Left hindlimb (tissue), 1 donor: ENCODE data around the gene XIRP1.
"Not testable (repeated sequence)": the region's sequence is repeated elsewhere in the genome, so short reads cannot be mapped to it uniquely, and the experiment has no call there.

Experiments used
- DNase-seq: peaks from one replicate; pipeline ENCODE4 v3.0.0-alpha.2; 2018

The XIRP1 gene

GRCh38 chr3:39185959-39186691 is 6.3 kb downstream of the XIRP1 start:
- DNase-seq = no peak

- no peak for DNase-seq
Observed at GRCh38 chr3:39185326-39185958, 7.0 kb downstream of the XIRP1 start.

- DNase-seq = no peak
Observed at GRCh38 chr3:39184968-39185285, 7.5 kb downstream of the XIRP1 start.

GRCh38 chr3:39184081-39184967 is 8.1 kb downstream of the XIRP1 start:
- no peak for DNase-seq

DNA sequence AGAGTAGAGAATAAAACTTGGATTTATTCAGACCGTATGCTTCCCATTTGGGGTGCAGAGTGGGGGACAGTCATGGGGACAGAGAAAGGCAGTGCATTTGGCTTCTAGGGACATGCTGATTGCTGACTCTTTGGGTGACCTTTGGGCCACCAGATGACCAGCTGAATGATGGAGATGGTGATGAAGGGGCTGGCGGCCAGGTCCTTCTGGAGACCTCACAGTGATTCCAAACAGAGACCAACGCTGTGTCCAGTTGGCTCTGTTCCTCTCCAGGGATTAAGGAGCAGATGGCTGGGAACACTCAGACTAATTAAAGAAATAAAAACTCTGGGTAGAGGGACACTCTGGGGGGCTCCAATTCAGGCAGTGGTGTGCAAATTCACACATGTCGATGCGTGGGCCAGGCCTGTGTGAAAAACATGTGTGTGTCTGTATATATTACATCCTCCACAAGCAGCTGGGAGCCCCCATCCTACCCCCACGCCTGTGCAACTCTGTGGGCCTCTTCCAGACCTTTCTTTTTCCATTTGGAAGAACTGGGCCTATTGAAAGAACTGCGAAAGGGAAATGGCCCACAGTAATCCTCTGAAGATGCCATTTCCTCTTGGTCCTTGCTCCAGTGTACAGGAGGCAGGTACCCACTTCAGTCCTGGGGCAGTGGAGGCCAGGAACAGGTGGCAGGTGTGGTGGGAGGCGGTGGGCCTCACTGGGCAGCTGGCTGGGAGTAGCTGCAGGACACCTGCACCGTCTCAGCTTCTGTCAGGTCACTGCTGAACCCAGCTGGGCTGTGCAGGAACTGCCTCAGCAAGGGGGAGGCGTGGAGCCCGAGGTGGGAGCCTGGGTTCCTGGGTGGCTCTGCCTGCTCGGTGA is 8.9 kb downstream of the XIRP1 start:
- no peak for DNase-seq

DNA sequence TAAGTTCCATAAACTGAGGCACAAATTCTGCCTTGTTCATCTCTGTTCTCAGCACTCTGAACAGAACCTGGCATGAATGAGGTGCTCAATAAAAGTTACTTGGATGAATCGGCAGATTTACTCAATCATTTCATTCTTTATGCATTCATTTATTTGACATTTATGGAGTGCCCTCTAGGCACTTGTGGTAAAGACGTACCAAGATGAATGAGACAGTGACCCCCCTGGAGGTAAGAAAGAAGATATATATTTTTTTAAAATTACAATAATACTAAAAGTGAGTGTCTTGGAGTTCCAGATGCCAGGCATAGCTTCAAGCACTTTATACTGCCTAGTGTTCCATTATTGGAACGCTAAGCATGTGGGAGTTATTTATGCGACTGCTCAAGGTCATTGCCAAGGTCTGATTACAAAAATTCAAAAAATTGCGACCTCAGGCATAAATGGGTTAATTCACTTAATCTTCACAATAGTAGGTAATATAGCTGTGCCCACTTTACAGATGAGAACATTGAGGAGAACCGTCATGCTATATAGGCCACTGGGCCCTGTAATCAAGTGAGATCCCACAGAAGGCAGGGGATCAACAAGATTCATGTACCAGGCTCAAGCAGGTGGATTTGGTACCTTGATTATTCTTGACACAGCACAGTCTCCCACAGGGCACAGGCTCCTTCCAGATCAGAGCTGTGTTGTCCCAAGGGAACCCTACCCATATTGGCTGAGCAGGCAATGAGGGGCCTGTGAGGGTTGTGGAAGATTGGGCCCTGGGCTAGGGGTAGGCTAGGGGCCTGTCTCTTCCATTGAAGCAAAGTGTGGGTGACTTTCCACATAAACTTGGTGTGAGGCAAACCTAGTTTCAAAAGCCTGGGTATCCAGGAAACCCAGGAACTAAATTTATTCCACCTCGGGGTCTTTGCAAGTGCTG is 10.7 kb downstream of the XIRP1 start:
- DNase-seq = no peak

DNA sequence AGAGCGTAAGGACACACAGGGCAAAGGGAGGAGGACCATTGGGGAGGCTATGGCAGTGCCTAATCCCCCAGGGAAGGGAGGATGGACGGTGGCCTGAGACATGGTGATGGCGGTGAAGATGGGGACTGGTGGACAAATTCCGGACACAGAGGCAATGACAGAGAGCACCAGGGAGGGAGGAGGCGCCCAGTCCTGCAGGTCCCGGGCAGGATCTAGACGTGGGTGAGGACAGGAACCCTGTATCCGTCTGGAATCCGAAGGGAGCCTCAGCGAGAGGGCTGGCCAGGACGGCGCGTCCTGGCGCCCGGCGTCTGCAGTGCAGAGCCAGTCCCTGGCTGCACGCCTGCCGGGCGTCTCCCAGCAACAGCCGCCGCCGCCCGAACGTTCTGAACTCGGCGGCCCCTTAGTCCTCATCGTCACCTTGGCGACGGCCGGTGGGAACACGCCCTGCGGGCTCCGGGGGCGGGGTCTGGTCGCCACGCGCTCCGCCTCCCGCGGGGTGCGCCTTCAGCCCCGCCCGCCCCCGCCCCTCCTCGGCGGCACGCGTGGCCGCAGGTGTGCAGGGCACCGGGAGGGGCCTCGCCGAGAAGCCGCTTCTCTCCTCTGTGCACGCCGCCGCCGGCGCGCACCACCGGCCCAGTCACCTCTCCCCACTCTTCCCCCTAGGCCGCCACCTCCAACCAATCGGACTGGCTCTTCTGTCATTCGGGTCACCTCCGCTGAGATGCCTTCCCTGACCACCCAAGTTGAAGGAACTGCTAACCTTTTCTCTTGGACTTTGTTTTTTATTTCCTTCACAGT is 11.6 kb downstream of the XIRP1 start:
- DNase-seq = peak; percentile 91

DNA sequence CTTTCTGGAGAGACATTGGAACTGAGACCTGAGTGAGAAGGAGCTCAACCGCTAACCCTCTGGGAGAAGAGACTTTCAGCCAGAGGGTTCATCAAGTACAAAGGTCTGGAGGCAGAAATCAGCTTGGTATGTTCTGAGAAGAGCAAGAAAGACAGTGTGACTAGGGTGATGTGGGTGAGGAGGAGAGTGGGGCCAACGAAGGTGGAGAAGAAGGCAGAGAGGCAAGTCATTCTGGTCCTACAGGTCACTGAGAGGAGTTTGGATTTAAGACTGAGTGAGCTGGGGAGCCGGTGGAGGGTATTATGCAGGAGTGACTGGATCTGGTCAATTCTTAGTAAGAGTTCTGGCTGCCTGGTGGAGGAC is 12.2 kb downstream of the XIRP1 start:
- DNase-seq = no peak

DNA sequence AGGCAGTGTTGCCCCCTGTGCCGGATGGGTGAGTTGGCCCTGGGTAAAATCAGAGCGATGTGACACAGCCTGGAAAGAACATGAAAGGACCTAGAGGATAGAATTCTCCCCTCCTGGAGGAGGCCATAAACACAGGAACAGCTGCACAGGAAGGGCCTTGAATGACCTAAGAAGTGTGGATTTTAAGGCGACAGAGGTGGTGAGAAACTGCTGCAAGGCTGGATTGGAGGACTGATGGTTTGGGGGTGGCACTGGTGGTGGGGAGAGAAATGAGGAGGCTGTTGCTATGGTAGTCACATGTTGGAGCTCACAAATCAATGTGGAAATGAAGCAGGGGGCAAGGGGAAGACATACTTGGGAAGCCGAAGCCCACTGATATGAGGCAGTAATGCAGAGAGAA is 13.8 kb downstream of the XIRP1 start:
- DNase-seq = no peak

- peak; percentile 96 for DNase-seq
Observed at GRCh38 chr3:39177708-39178332, 14.6 kb downstream of the XIRP1 start.

- no peak for DNase-seq
Observed at GRCh38 chr3:39176025-39176714, 16.2 kb downstream of the XIRP1 start.

DNA sequence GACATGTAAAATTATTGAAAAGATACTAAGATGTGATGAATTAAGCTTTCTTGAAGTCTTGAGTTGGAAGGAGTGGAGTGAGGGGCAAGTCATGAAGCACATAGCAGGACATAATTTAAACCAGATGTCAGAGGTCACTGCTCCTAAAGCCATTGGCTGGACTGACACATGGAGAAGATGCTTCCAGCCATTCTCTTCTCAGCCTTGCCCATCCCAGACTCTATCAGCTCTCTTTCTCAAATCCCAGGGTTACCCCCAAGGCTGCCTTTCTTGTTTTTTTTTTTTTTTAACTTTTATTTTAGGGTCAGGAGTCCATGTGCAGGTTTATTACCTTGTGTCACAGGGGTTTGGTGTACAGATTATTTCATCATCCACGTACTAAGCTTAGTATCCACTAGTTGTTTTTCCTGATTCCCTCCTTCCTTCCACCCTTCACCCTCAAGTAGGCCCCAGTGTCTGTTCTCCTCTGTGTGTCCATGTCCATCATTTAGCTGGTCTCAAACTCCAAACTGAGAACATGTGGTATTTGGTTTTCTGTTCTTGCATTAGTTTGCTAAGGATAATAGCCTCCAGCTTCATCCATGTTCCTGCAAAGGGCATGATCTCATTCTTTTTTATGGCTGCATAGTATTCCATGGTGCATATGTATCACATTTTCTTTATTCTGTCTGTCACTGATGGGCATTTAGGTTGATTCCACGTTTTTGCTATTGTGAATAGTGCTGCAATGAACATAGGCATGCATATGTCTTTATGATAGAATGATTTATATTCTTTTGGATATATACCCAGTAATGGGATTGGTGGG is 18.9 kb downstream of the XIRP1 start:
- no peak for DNase-seq

- DNase-seq = no peak
Observed at GRCh38 chr3:39171860-39172259, 20.5 kb downstream of the XIRP1 start.

- not testable (repeated sequence) for DNase-seq
Observed at GRCh38 chr3:39170877-39171276, 21.5 kb downstream of the XIRP1 start.

GRCh38 chr3:39170461-39170860 is 21.9 kb downstream of the XIRP1 start:
- DNase-seq = no peak

DNA sequence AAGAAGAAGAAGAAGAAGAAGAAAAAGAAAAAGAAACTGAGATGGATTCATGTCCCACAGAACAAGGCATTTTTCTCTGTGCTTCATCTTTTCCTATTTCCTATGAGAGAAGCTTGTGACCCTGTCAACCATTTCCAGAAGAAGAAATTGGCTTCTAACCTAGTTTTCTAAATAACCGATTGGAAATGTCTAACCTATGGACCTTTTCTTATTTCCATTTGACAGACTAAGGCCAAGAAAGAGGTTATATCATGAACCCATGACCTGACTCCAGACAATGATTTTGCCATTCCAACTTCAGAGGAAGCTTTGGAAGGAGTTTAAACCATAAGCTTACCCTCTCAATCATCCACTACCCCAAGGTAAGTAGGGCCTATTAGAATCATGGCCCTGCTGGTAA is 22.7 kb downstream of the XIRP1 start:
- DNase-seq = no peak

DNA sequence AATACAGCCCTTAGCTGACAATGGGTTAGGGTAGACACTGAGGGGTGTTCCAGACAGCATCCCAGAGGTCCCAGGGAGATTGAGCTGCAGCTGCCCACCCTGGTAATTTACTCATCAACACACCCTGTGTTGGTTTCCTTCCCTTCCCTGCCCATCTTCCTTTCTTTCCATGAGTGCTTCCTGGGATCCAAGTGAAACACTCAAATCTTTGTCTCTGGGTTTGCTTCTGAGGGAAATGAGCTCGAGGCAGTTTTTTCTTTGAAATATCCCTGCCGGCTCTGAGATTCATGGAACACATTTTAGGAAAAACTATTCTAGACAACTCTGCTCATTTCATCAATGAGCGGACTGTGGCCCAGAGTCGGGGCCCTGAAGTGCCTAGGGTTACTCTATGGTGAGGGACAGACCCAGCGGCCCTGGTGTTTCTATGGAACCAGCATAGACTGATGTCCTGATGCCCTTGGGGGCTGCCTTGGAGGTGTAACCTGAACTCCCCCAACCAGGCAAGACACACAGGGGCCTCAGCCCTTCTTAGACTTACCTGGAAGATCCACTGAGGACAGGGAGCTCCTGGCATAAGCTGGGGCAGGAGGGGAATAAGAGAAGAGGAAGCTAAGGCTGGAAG is 24.1 kb downstream of the XIRP1 start:
- DNase-seq = no peak

- DNase-seq = no peak
Observed at GRCh38 chr3:39166932-39167532, 25.4 kb downstream of the XIRP1 start.
